ENCODE data around the gene ZNF672. TPM values are rescaled to one million over a fixed set of nuclear protein-coding genes. Genes with fewer than 3 reads are reported as not detected.
"Not testable (repeated sequence)": the region's sequence is repeated elsewhere in the genome, so short reads cannot be mapped to it uniquely, and the experiment has no call there.

The ZNF672 gene
- polyA plus RNA-seq (2012; ENCODE audit: missing spikeins), result 17.9 TPM

- peak; percentile 91 for DNase-seq (ENCODE audit: insufficient read length)
- TF ChIP-seq TAF1 (IDR thresholded peaks at IDR 0.05; ENCODE audit: borderline replicate concordance, low read depth, low read length), result no peak; the same call in 1 of the 2 replicates
- TF ChIP-seq POLR2AphosphoS5 (IDR thresholded peaks at IDR 0.05; ENCODE audit: low read depth, low read length), result peak; percentile 61
- peak; percentile 72 for TF ChIP-seq POLR2A (IDR thresholded peaks at IDR 0.05; ENCODE audit: low read depth, low read length)
- peak; percentile 66 for FAIRE-seq
Observed at GRCh38 chr1:248837781-248838356, at the start of gene ZNF672. Gene ZNF672, plus strand, starts transcription at chr1:248838224. Its CDS starts 9,051 bp downstream, at chr1:248847275.

- DNase-seq (ENCODE audit: insufficient read length) (no peak), FAIRE-seq (no peak)
- no peak for TF ChIP-seq POLR2AphosphoS5 (IDR thresholded peaks at IDR 0.05; ENCODE audit: low read depth, low read length)
- no peak for TF ChIP-seq POLR2A (IDR thresholded peaks at IDR 0.05; ENCODE audit: low read depth, low read length)
- TF ChIP-seq TAF1 (IDR thresholded peaks at IDR 0.05; ENCODE audit: borderline replicate concordance, low read depth, low read length), result no peak
Observed at GRCh38 chr1:248788327-248788726, 49.7 kb upstream of the ZNF672 start.

- not testable (repeated sequence) for DNase-seq (ENCODE audit: insufficient read length); FAIRE-seq
Observed at GRCh38 chr1:248789337-248789736, 48.7 kb upstream of the ZNF672 start.

GRCh38 chr1:248790456-248790855 lies 47.6 kb upstream of the ZNF672 start:
- DNase-seq (ENCODE audit: insufficient read length) (no peak), FAIRE-seq (no peak)
- TF ChIP-seq POLR2A (IDR thresholded peaks at IDR 0.05; ENCODE audit: low read depth, low read length), result no peak
- TF ChIP-seq POLR2AphosphoS5 (IDR thresholded peaks at IDR 0.05; ENCODE audit: low read depth, low read length), result no peak
- TF ChIP-seq TAF1 (IDR thresholded peaks at IDR 0.05; ENCODE audit: borderline replicate concordance, low read depth, low read length), result no peak

GRCh38 chr1:248791010-248791409 lies 47.0 kb upstream of the ZNF672 start:
- TF ChIP-seq POLR2AphosphoS5 (IDR thresholded peaks at IDR 0.05; ENCODE audit: low read depth, low read length), result no peak
- no peak for TF ChIP-seq POLR2A (IDR thresholded peaks at IDR 0.05; ENCODE audit: low read depth, low read length)
- TF ChIP-seq TAF1 (IDR thresholded peaks at IDR 0.05; ENCODE audit: borderline replicate concordance, low read depth, low read length), result no peak
- FAIRE-seq, result no peak
- no peak for DNase-seq (ENCODE audit: insufficient read length)

GRCh38 chr1:248792342-248792741 lies 45.7 kb upstream of the ZNF672 start:
- no peak for TF ChIP-seq TAF1 (IDR thresholded peaks at IDR 0.05; ENCODE audit: borderline replicate concordance, low read depth, low read length)
- no peak for TF ChIP-seq POLR2AphosphoS5 (IDR thresholded peaks at IDR 0.05; ENCODE audit: low read depth, low read length)
- no peak for TF ChIP-seq POLR2A (IDR thresholded peaks at IDR 0.05; ENCODE audit: low read depth, low read length)
- DNase-seq (ENCODE audit: insufficient read length), result no peak
- FAIRE-seq, result no peak

- TF ChIP-seq POLR2AphosphoS5 (IDR thresholded peaks at IDR 0.05; ENCODE audit: low read depth, low read length) (no peak), POLR2A (IDR thresholded peaks at IDR 0.05; ENCODE audit: low read depth, low read length) (no peak), TAF1 (IDR thresholded peaks at IDR 0.05; ENCODE audit: borderline replicate concordance, low read depth, low read length) (no peak)
- FAIRE-seq (no peak), DNase-seq (ENCODE audit: insufficient read length) (no peak)
Observed at GRCh38 chr1:248793592-248793991, 44.4 kb upstream of the ZNF672 start.

GRCh38 chr1:248794663-248795062 lies 43.4 kb upstream of the ZNF672 start:
- DNase-seq (ENCODE audit: insufficient read length); FAIRE-seq: not testable (repeated sequence)

GRCh38 chr1:248798791-248799190 lies 39.2 kb upstream of the ZNF672 start:
- DNase-seq (ENCODE audit: insufficient read length) (no peak), FAIRE-seq (no peak)
- no peak for TF ChIP-seq POLR2AphosphoS5 (IDR thresholded peaks at IDR 0.05; ENCODE audit: low read depth, low read length)
- TF ChIP-seq TAF1 (IDR thresholded peaks at IDR 0.05; ENCODE audit: borderline replicate concordance, low read depth, low read length), result no peak
- TF ChIP-seq POLR2A (IDR thresholded peaks at IDR 0.05; ENCODE audit: low read depth, low read length), result no peak

- no peak for TF ChIP-seq TAF1 (IDR thresholded peaks at IDR 0.05; ENCODE audit: borderline replicate concordance, low read depth, low read length)
- TF ChIP-seq POLR2A (IDR thresholded peaks at IDR 0.05; ENCODE audit: low read depth, low read length), result no peak
- TF ChIP-seq POLR2AphosphoS5 (IDR thresholded peaks at IDR 0.05; ENCODE audit: low read depth, low read length), result no peak
- FAIRE-seq (no peak), DNase-seq (ENCODE audit: insufficient read length) (no peak)
Observed at GRCh38 chr1:248800459-248800858, 37.6 kb upstream of the ZNF672 start.

- no peak for FAIRE-seq
- no peak for TF ChIP-seq TAF1 (IDR thresholded peaks at IDR 0.05; ENCODE audit: borderline replicate concordance, low read depth, low read length)
- no peak for TF ChIP-seq POLR2A (IDR thresholded peaks at IDR 0.05; ENCODE audit: low read depth, low read length)
- TF ChIP-seq POLR2AphosphoS5 (IDR thresholded peaks at IDR 0.05; ENCODE audit: low read depth, low read length), result no peak
- no peak for DNase-seq (ENCODE audit: insufficient read length)
Observed at GRCh38 chr1:248802454-248802853, 35.6 kb upstream of the ZNF672 start.

- not testable (repeated sequence) for DNase-seq (ENCODE audit: insufficient read length); FAIRE-seq
Observed at GRCh38 chr1:248803501-248803900, 34.5 kb upstream of the ZNF672 start.

Data from GM12892 (cell line).